CD4-positive, alpha-beta T cell treated with Interleukin-17A for 1 hour (primary cell): ENCODE measurements around the gene SMAD1.

ENCODE experiments used
- DNase-seq: peaks from one replicate; pipeline ENCODE4 v3.0.0-alpha.2; 2020

SMAD1 gene

GRCh38 chr4:145481164-145481941 is at the start of gene SMAD1:
SMAD1 (plus strand) TSS chr4:145481853; CDS start chr4:145514614, 32,761 bp downstream.
- DNase-seq = no peak

- no peak for DNase-seq
Observed at GRCh38 chr4:145433684-145434083, 48.0 kb upstream of the SMAD1 start.

GRCh38 chr4:145435646-145436045 is 46.0 kb upstream of the SMAD1 start:
- no peak for DNase-seq

GRCh38 chr4:145436114-145436513 is 45.5 kb upstream of the SMAD1 start:
- DNase-seq = no peak

DNA sequence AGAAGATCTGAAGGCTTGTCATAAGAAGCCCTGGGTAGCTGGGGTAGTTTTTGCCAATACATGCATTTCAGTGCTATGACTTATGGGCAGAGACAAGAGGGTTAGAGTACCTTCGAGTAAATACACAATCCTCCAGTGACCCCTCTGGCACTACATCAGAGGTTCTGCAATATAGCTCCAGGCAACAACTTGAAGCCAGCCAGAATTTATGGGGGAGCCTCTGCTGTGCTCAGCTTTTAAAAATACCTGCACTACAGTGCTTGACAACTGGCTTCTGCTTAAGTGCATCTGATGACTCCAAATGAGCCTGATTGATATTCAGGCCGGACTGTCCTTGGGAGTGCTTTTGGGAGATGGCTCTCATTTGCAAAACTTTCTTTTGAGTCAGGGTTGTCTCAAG is 44.9 kb upstream of the SMAD1 start:
- DNase-seq = no peak

DNA sequence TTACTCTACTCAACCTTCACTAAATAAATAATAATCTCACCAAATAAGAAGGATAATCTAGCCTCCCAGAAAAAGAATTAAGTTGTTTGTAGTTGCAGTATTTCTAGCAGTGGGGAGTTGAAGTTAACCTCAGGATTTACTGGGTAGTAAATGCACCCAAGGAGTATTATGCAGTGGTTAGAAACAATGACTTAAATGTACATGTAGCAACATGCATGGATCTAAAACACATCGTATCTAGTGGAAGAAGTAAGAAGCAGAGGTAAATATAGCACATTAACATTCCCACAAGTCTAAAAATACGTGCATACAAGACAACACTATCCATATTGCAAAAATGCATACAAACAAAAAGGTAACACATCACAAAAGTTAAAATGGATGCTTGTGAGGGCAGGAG is 44.2 kb upstream of the SMAD1 start:
- DNase-seq = no peak

GRCh38 chr4:145438298-145438697 is 43.4 kb upstream of the SMAD1 start:
- no peak for DNase-seq

- no peak for DNase-seq
Observed at GRCh38 chr4:145440292-145441007, 41.2 kb upstream of the SMAD1 start.

GRCh38 chr4:145446184-145446583 is 35.5 kb upstream of the SMAD1 start:
- DNase-seq = no peak

DNA sequence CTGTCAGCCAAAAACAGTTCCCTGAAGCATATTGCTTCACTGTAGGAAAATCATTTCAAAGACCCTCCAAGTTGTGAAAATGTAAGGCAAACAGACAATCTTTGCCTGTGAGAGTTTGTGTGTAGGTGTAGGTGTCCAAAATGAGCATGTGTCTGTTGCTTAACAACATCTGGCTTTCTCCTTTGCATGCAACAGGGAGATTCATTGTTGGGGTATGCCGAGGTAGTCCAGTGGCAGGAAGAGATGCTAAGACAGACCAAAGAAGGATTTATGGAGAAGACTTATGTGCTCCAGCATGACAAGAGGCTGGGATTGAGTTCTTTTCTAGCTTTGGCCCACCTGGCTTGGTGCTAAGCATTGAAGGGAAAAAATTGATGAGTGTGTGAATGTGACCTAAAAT is 29.8 kb upstream of the SMAD1 start:
- no peak for DNase-seq

DNA sequence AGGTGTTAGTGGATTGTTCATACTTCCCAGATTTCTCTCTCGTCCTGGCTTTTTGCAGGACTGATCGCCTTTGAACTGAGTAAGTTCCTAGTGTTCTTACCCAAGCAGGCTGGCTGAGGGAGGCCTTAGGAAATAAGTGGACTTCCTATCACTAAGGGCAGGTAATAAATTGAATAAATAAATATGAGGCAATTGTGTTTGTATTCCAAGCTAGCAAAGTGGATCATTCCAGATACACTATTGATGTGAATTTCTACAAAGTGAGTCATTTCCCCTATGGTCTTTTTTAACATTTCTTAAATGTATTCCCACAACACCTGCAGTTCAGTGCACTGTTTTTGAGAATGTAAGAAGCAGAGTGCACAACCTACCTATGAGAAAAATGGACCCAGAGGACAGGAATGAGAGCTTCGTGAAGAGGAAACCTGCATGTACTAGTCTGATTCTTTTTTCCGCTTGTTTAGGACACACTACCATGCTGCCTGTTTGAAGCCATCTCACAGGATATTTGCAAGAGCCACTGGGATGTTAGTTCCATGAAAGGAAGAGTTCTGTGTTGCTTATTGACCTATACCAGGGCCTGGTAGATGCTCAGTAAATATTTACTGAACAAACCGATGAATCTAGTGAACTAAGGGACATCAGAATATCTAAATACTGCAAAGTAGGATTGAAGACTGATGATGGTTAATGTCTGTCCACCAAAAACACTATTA is 29.0 kb upstream of the SMAD1 start:
- no peak for DNase-seq

GRCh38 chr4:145453163-145453520 is 28.5 kb upstream of the SMAD1 start:
- DNase-seq = no peak

GRCh38 chr4:145473203-145473602 is 8.4 kb upstream of the SMAD1 start:
- DNase-seq = no peak

DNA sequence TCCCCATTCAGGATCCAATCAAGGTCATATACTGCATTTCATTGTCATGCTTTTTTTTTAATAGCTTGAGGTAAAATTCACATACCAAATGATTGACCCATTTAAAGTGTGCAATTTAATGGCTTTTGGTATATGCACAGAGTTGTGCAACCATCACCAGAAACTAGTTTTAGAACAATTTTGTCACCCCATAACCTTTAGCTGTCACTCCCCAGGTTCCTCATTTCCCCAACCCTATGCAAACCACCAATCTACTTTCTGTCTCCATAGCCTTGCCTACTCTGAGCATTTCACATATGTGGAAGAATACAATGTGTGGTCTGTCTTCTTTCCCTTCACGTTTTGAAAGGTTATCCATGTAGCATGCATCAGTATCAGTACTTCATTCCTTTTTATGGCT is 1.4 kb upstream of the SMAD1 start:
- no peak for DNase-seq

DNA sequence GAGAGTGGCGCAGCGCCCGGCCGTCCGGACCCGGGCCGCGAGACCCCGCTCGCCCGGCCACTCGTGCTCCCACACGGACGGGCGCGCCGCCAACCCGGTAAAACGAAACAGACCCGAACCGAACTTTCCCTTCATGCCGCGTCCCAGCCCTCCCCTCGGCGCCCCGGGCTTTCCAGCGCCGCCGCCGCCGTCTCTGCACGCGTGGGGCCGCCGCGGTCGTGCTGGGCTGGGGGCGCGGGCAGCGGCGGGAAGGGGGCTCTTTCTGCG is 222 bp downstream of the SMAD1 start:
- DNase-seq = no peak

GRCh38 chr4:145482209-145483037 is 770 bp downstream of the SMAD1 start:
- no peak for DNase-seq

DNA sequence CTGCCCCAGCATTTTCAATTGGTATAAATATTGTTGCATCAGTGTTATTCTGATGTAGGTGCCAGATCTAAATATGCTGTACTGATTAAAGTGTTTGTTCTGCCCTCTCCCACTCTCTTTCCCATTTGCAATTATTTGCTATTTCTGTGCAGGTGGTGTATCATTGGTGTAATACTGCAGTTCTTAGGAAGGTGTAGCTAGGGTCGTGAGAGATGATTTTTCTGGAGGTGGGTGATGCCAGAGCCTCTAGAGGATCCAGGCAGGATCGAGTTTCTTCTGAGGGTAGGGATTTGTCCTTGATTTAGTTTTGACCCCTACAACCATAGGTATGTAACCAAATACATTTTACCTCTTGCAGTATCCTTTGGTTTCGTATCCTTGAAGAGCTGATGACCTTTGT is 1.9 kb downstream of the SMAD1 start:
- DNase-seq = no peak

- DNase-seq = no peak
Observed at GRCh38 chr4:145484225-145484846, 2.7 kb downstream of the SMAD1 start.

DNA sequence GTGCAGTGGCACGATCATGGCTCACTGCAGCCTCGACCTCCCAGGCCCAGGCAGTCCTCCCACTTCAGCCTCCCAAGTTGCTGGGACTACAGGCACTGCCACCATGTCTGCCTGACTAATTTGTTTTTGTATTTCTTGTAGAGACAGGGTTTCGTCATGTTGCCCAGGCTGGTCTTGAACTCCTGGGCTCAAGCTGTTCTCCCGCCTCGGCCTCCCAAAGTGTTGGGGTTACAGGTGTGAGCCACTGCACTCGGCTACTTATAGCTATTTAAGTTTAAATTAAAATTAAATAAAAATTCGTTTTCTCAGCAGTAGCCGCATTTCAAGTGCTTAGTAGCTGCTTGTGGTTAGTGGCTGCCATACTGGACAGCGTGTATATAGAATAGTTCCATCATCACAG is 3.5 kb downstream of the SMAD1 start:
- DNase-seq = no peak

- DNase-seq = no peak
Observed at GRCh38 chr4:145486603-145487002, 5.0 kb downstream of the SMAD1 start.

DNA sequence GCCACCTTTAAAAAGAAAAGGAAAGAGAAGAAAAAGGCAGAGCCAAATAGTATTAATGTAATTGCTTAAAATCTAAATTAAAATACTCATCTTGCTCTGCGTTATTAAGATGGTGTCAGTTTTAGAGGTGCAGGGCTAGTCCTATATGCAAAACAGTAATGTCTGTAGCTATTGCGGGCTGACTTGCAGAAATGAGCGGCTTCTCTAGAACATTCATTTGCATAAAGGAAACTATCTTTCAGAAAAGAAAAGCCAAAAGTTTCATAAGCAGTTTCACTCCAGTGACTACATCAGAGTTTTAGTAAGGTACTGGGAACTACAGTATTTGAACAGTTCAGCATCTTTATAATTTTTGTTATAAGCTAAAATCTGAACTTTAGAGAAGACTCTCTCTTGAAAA is 6.0 kb downstream of the SMAD1 start:
- peak; percentile 5 for DNase-seq

DNA sequence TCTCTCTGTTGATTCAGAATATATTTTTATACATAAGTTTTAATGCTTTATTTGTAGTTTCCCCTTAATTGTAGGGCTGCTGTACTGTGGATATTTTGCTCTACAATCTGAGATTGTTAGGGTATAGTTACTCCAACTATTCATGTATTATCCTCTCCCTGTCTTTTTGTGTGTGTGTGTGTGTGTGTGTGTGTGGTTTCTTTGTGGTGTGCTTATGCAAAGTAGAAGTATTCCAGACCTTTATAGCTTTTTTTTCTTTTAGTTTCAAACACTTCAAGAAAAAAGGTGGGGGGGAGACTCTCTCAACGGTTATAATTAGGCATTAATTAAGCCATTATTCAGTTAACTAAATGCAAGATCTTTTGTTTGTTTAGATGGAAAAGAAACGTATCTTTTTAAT is 6.7 kb downstream of the SMAD1 start:
- no peak for DNase-seq

DNA sequence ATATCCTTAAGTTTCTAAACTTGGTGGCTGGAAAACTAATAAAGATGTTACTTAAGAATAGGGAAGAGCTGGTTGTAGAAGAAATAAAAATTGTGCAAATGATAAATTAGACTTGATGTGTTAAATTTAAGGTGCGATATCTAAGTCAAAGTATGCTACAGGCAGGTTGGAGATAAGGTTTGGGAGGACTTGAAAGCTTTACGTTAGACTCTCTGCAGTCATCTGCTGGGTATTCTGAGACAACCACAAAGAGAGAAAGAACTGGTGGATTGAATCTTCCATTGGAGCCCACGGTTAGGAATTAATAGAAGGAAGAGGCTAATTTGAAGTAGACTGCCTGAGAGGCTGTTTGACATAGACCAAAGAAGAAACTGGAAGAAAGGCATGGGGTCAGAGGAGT is 7.9 kb downstream of the SMAD1 start:
- no peak for DNase-seq
